Measurements from ENCODE around the gene RCAN3.

- TF ChIP-seq CTCF (IDR thresholded peaks at IDR 0.05; ENCODE audit: low read length) (no peak), EZH2phosphoT487 (IDR thresholded peaks at IDR 0.05; ENCODE audit: low read length) (no peak), EZH2 (optimal IDR thresholded peaks at IDR 0.05; ENCODE audit: low read depth, low read length) (no peak)
Observed at GRCh38 chr1:24486331-24487065, 16.1 kb upstream of the RCAN3 start.

Data from MM.1S (cell line).